ENCODE data around the gene DRC7.
"Not testable (repeated sequence)": the region's sequence is repeated elsewhere in the genome, so short reads cannot be mapped to it uniquely, and the experiment has no call there.

DRC7 gene

DNA sequence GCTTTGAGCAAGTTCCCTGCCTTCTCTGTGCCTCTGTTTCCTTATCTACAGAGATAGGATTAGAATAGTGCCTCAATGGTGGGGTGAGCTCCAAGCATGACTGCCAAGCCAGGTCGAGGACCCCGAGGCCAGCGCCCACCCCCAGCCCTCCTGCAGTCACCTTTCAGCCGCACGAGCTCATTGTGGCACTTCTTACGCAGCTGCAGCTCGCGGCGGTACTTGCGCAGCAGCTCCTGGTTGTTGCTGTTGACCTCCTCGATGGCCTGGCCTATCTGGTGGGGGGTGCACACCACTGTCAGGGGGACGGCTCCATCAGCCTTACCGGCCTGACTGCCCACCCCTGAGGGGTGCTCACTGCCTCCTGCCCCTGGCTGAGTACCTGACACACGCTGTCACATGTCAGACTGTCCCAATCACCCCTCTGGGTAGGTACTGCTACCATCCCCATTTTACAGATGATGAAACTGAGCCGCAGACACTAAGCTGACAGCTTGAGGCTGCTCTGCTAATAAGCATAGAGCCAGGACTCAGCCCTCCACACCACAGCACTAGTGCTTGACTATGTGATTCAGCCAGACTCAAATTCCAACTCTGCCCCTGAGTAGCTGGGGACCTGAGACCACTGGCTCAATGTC is 72.2 kb downstream of the DRC7 start:
- DNase-seq, result no peak

DNA sequence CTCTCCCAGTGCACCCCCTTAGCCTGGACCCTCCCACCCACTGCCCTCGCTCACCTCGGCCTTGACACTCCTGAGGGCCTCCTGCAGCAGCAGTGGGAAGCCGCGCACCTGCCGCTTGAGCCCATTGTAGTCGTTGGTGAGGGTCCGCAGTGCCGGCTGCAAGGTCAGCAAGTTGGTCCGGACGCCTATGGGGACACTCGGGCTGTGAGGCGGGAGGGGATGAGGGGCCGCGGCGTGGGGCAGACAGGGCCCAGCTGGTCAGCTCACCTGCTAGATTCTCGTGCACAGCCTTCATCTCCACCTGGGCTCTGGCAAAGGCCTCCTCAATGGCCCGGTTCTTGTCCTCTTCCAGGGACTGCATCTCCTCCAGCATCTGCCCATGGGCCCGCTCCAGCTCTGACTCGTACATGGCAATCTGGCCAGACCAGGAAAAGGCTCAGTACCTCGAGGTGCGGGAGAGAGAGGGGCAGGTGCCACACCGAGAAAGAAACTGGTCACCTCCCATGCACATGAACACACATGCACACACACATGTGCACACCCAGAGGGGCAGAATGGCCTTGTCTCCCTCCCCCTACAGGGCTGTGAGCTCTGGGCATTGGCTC is 75.0 kb downstream of the DRC7 start:
- DNase-seq, result no peak

DNA sequence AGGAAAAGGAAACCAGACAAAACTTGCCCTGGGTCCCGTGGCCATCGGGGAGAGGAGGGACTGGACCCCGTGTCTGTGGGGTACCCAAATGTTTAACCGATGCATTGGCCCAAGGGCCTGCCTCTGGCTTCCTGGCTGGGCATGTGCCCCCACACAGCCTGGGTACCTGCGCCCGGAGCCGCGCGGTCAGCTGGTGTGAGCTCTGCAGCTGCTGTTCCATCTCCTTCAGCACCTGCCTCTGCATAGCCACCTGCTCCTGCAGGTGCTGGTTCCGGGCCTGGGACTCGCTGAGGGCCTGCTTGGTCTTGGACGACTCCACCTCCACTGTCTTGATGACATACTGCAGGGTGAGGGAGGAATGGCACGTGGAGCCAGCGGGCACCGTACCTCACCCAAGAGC is 75.8 kb downstream of the DRC7 start:
- DNase-seq, result no peak

DNA sequence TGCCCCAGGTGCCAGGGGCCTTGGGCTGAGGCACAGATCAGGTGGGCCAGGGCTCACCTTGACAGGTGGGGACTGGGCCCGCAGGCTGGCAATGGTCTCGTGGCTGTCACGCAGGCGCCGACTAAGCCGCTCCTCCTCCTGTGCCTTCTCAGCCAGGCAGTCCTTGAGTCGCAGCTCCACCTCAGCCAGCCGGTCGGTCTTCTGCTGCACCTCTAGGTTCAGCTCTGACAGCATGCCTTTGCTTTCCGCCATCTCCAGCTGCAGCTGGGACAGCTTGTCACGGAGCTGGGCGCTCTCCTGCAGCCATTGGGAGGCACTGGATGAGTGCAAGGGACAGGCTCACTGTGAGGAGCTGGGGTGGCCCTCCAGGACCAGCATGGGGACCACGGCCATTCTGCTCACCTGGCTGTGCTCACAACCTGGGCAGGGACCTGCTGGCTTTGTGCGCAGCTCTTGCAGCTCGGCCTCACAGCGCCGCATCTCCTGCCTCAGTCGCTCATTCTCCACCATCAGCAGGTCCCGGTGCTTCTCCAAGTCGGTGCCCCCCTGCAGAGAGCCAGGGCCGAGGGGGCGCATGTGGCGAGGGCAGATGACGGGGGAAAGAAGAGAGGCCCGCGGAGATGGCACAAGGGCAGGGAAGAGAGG is 76.7 kb downstream of the DRC7 start:
- DNase-seq, result no peak

DNA sequence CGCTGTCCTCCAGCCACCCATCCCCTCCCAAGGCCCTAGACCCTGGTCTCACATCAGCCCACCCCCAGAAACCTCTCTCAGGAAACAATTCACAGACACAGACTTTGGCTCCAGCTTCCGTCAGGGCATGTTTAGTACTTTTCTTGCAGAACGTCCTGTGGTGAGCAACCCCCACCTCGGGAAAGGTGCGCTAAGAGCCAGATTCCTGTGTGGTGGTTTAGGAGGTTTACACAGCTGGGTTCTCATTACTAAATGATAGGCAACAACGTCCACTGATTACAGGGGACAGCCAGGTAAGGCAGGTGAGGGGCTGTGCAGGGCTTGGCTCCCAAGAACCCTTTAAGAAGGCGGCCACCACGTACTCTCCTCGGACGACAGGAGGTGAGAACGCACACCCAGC is 78.4 kb downstream of the DRC7 start:
- DNase-seq, result no peak

DNA sequence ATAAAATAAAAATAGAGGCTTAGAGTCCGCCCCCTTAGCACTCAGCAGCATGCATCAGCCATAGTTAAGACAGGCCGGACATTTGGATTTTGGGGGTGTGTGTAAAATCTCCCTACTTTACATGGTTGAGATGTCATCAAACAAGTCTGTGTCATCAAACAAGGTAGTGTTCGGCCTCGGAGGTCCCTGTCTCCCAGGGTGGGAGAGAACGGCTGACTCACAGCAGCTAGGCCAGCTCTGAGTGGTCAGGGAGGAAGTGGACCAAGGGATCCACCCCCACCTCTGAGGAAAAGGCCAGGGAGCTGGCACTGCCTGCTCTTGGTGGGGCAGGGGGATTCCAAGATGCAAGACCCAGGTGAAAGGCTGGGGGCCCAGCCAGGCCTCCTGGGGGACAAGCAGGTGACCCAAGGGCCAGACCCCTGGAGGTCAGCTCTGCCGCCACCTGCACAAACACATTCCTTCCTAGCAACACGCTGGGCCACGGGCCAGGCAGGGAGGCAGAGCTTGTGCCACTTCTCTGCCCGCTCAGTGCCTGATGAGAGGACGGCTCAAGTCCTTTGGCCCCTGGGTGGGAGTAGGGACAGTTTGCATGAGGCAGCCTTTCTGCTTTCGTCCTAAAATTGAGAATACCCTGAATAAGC is 79.2 kb downstream of the DRC7 start:
- DNase-seq, result no peak

DNA sequence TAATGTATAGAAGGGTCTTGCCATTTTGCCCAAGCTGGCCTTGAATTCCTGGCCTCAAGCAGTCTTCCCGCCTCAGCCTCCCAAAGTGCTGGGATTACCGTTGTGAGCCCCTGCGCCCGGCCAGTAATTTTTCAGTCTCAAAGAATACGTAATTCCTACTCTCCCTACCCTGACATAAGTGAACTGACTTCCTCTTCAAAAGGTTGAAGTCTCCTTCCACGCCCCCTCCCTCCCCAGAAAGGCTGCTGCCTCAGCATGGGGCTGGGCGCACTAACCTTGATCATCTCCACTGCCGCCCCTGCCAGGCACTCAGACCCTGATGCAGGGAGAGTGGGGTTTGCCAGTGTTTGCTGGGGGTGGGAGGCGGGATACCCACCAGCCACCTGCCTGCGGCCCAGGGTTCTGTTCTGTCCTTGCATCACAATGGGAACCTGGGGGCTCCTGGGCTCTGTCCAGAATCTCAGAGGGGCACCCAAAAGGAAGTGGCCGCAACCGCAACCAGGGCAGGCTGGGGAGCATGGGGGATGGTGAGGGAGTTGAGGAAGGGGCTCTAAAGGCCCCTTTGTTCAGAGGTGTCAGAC is 80.2 kb downstream of the DRC7 start:
- no peak for DNase-seq

DNA sequence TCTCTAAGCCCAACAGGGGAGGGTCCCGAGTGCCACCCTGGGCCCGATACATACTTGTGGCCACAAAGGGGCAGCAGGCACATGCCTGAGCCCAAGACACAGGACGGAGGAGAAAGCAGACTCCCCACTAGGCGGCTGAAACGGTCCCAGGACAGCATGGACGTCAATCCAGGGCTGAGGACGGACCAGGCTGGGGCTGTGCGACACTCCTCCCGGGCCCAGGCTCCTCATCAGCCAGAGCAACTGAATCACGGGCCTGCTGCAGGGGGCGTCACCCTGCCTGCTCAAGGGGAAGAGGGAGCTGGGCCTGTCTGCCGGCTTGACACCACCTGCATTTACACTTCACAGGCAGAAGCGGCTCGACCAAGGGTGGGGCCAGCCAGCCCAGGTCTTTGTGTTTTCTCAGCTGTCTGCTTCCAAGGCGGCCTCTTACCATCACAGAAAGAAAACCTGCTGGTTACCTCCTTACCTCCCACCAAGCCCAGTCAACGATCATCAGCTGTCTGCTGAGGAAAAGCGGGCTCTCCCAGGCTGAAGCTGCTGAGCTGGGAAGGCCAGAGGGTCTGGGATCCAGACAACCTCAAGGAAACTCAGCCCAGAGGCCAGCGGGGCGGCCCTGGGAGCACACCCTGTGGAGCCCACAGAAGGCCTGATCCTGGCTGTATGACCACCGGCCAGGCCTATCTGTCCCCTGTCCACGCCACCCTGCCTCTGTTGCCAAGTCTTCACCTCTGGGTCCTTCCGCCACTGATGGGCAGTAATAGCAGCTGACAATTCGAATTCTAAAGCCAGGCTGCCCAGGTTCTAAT is 81.3 kb downstream of the DRC7 start:
- DNase-seq, result no peak

DNA sequence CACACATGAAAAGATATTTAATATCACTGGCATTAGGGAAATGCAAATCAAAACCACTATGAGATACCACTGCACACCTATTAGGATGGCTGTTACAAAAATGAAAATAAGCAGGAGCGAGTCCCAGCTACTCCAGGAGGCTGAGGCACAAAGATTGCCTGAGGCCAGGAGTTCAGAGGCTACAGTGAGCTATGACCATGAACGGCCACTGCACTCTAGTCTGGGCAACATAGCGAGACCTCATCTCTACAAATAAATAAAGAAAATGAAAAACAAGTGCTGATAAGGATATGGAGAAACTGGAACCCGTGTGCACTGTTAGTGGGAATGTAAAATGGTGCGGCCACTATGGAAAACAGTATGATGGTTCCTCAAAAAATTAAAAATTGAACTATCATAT is 84.1 kb downstream of the DRC7 start:
- no peak for DNase-seq

DNA sequence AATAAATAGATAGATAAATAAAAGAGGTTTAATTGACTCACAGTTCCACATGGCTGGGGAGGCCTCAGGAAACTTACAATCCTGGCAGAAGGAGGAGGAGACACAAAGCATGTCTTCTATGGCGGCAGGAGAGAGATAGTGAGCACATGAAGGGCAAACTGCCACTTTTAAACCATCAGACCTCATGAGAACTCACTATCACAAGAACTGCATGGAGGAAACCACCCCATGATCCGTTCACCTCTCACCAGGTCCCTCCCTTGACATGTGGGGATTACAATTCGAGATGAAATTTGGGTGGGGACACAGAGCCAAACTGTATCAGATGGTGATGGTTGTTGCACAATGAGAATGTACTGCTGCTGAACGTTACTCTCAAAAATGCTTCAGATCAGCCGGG is 85.2 kb downstream of the DRC7 start:
- DNase-seq, result not testable (repeated sequence)

DNA sequence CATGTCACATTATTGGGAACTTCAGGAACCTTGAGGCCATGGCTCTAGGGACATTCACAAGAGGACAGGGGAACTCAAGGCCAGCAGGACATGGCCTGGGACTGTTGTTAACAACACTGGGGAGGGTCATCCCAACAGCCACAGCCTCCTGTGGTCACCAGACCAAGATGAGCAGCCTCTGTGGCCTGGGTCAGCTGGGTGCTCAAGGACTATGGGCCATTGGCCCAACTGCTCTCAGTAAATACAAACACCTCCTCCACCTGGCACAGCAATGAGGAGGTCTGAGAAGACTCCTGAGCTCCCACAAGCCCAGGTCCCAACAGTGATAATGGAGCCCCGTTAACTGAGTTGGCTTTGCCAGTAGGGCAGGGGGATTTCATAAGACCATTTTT is 86.7 kb downstream of the DRC7 start:
- DNase-seq, result no peak
